WI38 (cell line): ENCODE measurements around the gene WDR38.
"Not testable (repeated sequence)": the region's sequence is repeated elsewhere in the genome, so short reads cannot be mapped to it uniquely, and the experiment has no call there.

Experiments
- H3K4me3 ChIP-seq: 2 replicates; pipeline ENCODE4 v1.5.1; 2011; ENCODE audit warnings: low read depth, mild to moderate bottlenecking, control low read depth, low read length
- CTCF ChIP-seq: IDR thresholded peaks from 2 replicates; pipeline ENCODE4 v1.5.1; 2012; ENCODE audit warnings: low read depth, mild to moderate bottlenecking, control low read depth, low read length

Gene WDR38

GRCh38 chr9:124834591-124834990 is 18.7 kb upstream of the WDR38 start:
- no peak for TF ChIP-seq CTCF
- H3K4me3 ChIP-seq = no peak overlapping the region

GRCh38 chr9:124835026-124835557 is 18.2 kb upstream of the WDR38 start:
- no peak overlapping the region for H3K4me3 ChIP-seq
- no peak for TF ChIP-seq CTCF

GRCh38 chr9:124838132-124838531 is 15.1 kb upstream of the WDR38 start:
- H3K4me3 ChIP-seq = not testable (repeated sequence)

GRCh38 chr9:124838567-124839275 is 14.5 kb upstream of the WDR38 start:
- H3K4me3 ChIP-seq = not testable (repeated sequence)

GRCh38 chr9:124839612-124840299 is 13.5 kb upstream of the WDR38 start:
- TF ChIP-seq CTCF = peak; percentile 74
- no peak overlapping the region for H3K4me3 ChIP-seq

GRCh38 chr9:124840300-124840833 is 12.9 kb upstream of the WDR38 start:
- TF ChIP-seq CTCF = peak; percentile 5
- no peak overlapping the region for H3K4me3 ChIP-seq

GRCh38 chr9:124841075-124841821 is 12.0 kb upstream of the WDR38 start:
- H3K4me3 ChIP-seq = no peak overlapping the region
- no peak for TF ChIP-seq CTCF

- H3K4me3 ChIP-seq = no peak overlapping the region
- TF ChIP-seq CTCF = no peak
These were observed 9.7 kb upstream of the WDR38 start for GRCh38 chr9:124843456-124844034.
